Measurements from ENCODE around the gene BEST1.

The BEST1 gene

DNA sequence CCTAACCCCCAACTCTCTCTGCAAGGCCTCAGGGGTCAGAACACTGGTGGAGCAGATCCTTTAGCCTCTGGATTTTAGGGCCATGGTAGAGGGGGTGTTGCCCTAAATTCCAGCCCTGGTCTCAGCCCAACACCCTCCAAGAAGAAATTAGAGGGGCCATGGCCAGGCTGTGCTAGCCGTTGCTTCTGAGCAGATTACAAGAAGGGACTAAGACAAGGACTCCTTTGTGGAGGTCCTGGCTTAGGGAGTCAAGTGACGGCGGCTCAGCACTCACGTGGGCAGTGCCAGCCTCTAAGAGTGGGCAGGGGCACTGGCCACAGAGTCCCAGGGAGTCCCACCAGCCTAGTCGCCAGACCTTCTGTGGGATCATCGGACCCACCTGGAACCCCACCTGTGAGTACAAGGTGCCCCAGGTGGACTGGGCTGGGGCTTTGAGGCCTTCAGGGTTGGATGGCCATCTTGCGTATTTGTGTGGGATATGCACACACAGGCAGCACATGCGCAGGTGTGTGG, at the start of gene BEST1:
BEST1 (plus strand) TSS at position 317 of the 513 bp plus-strand sequence. CDS start 1,456 bp downstream, outside the sequence.
- DNase-seq = no peak
- H3K27ac ChIP-seq (ENCODE audit: low read length) = peak within 1 kb of the TSS; percentile 28; the same call in 1 of the 2 replicates
- no peaks in the 10 kb centered on the region for H3K9me3 ChIP-seq (replicated peaks; ENCODE audit: insufficient read depth, low read length)
- no peak for TF ChIP-seq EZH2 (optimal IDR thresholded peaks at IDR 0.05; ENCODE audit: low read depth, low read length)
- H3K4me2 ChIP-seq (ENCODE audit: low read depth, low read length) = no peak within 1 kb of the TSS
- H3K79me2 ChIP-seq (ENCODE audit: low read length) = no peaks in the 10 kb centered on the region
- H3K9me2 ChIP-seq (replicated peaks; ENCODE audit: insufficient read depth, low read length) = no peaks in the 10 kb centered on the region
- peak within 1 kb of the TSS; percentile 35; the same call in 1 of the 2 replicates for H2AFZ ChIP-seq (ENCODE audit: low read length)
- no peaks in the 10 kb centered on the region for H3K36me3 ChIP-seq (replicated peaks; ENCODE audit: insufficient read depth, low read length)
- H3K9ac ChIP-seq (ENCODE audit: low read length) = no peak within 1 kb of the TSS
- no peak within 1 kb of the TSS for H3K4me3 ChIP-seq (ENCODE audit: low read length)
- H4K20me1 ChIP-seq (ENCODE audit: insufficient read depth, low read length) = no peaks in the 10 kb centered on the region
- peaks cover 6% of the 10 kb centered on the region for H3K27me3 ChIP-seq (replicated peaks; ENCODE audit: insufficient read depth, low read length)
- H3F3A ChIP-seq (ENCODE audit: insufficient read depth, low read length) = no peaks in the 10 kb centered on the region
- H3K4me1 ChIP-seq (ENCODE audit: low read length) = peaks cover 4% of the 10 kb centered on the region; the same call in 1 of the 2 replicates

- H3K36me3 ChIP-seq (replicated peaks; ENCODE audit: insufficient read depth, low read length) = no peaks in the 10 kb centered on the region
- no peaks in the 10 kb centered on the region for H3K9me3 ChIP-seq (replicated peaks; ENCODE audit: insufficient read depth, low read length)
- H2AFZ ChIP-seq (ENCODE audit: low read length) = no peak overlapping the region
- no peaks in the 10 kb centered on the region for H3K79me2 ChIP-seq (ENCODE audit: low read length)
- no peak overlapping the region for H3K9ac ChIP-seq (ENCODE audit: low read length)
- no peaks in the 10 kb centered on the region for H3F3A ChIP-seq (ENCODE audit: insufficient read depth, low read length)
- H3K4me2 ChIP-seq (ENCODE audit: low read depth, low read length) = no peak overlapping the region
- no peak overlapping the region for H3K27ac ChIP-seq (ENCODE audit: low read length)
- H4K20me1 ChIP-seq (ENCODE audit: insufficient read depth, low read length) = no peaks in the 10 kb centered on the region
- no peak for DNase-seq
- no peak overlapping the region for H3K4me3 ChIP-seq (ENCODE audit: low read length)
- TF ChIP-seq EZH2 (optimal IDR thresholded peaks at IDR 0.05; ENCODE audit: low read depth, low read length) = no peak
- TF ChIP-seq, protein P1, sequence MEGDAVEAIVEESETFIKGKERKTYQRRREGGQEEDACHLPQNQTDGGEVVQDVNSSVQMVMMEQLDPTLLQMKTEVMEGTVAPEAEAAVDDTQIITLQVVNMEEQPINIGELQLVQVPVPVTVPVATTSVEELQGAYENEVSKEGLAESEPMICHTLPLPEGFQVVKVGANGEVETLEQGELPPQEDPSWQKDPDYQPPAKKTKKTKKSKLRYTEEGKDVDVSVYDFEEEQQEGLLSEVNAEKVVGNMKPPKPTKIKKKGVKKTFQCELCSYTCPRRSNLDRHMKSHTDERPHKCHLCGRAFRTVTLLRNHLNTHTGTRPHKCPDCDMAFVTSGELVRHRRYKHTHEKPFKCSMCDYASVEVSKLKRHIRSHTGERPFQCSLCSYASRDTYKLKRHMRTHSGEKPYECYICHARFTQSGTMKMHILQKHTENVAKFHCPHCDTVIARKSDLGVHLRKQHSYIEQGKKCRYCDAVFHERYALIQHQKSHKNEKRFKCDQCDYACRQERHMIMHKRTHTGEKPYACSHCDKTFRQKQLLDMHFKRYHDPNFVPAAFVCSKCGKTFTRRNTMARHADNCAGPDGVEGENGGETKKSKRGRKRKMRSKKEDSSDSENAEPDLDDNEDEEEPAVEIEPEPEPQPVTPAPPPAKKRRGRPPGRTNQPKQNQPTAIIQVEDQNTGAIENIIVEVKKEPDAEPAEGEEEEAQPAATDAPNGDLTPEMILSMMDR (IDR thresholded peaks at IDR 0.05; ENCODE audit: low read length) = no peak
- no peaks in the 10 kb centered on the region for H3K9me2 ChIP-seq (replicated peaks; ENCODE audit: insufficient read depth, low read length)
- peaks cover 4% of the 10 kb centered on the region; the same call in 1 of the 2 replicates for H3K4me1 ChIP-seq (ENCODE audit: low read length)
- peaks cover 6% of the 10 kb centered on the region; the same call in 1 of the 2 replicates for H3K27me3 ChIP-seq (replicated peaks; ENCODE audit: insufficient read depth, low read length)
Measured at GRCh38 chr11:61901397-61901796, 48.8 kb upstream of the BEST1 start.

DNA sequence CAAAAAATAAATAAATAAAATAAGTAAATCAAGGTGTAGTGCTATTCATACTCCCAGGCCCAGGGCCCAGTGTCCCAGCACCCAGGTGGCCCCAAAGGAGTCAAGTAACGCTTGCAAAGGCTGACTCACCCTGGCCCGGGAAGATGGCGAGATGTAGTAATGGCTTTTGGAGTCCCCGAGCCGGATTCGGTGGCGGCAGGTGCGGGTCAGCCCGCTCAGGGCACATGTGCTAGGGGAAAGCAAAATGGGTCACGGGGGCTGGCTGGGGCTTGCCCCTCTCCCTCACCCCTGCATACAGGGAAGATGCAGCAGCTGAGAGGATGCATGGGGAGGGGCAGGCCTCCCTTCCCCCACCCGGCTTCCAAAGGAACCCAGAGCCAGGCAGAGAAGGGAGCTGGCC, 47.8 kb upstream of the BEST1 start:
- H3K4me2 ChIP-seq (ENCODE audit: low read depth, low read length) = no peak overlapping the region
- no peaks in the 10 kb centered on the region for H3K9me2 ChIP-seq (replicated peaks; ENCODE audit: insufficient read depth, low read length)
- DNase-seq = no peak
- H3K9ac ChIP-seq (ENCODE audit: low read length) = no peak overlapping the region
- no peaks in the 10 kb centered on the region for H3K79me2 ChIP-seq (ENCODE audit: low read length)
- no peaks in the 10 kb centered on the region for H4K20me1 ChIP-seq (ENCODE audit: insufficient read depth, low read length)
- H3K36me3 ChIP-seq (replicated peaks; ENCODE audit: insufficient read depth, low read length) = no peaks in the 10 kb centered on the region
- TF ChIP-seq, protein P1 (IDR thresholded peaks at IDR 0.05; ENCODE audit: low read length) = no peak
- no peak for TF ChIP-seq EZH2 (optimal IDR thresholded peaks at IDR 0.05; ENCODE audit: low read depth, low read length)
- H3F3A ChIP-seq (ENCODE audit: insufficient read depth, low read length) = no peaks in the 10 kb centered on the region
- no peak overlapping the region for H3K4me3 ChIP-seq (ENCODE audit: low read length)
- H3K4me1 ChIP-seq (ENCODE audit: low read length) = peaks cover 4% of the 10 kb centered on the region; the same call in 1 of the 2 replicates
- no peak overlapping the region for H3K27ac ChIP-seq (ENCODE audit: low read length)
- no peak overlapping the region for H2AFZ ChIP-seq (ENCODE audit: low read length)
- H3K9me3 ChIP-seq (replicated peaks; ENCODE audit: insufficient read depth, low read length) = no peaks in the 10 kb centered on the region
- peaks cover 3% of the 10 kb centered on the region; the same call in 1 of the 2 replicates for H3K27me3 ChIP-seq (replicated peaks; ENCODE audit: insufficient read depth, low read length)

DNA sequence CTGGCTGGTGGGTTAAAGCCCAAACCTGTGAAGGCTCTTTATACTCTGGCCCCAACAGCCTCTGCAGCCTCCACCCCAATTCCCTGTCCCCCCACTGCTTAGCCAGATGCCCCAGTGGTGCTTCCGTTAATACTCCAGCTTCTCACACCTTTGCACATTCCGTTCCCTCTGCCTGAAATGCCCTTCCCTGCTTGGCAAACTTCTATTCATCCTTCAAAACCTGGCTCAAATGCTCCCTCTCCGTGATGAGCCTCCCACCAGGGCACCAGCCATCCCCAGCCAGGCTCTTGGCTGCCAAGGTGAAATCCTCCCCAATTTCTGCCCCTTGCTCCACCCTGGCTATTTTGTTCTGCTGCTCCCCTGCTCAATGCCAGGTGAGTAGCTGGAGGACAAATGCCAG, 46.3 kb upstream of the BEST1 start:
- no peak for DNase-seq
- Histone ChIP-seq H3K9ac (ENCODE audit: low read length) (no peak overlapping the region), H3K27ac (ENCODE audit: low read length) (no peak overlapping the region), H3K4me1 (ENCODE audit: low read length) (peaks cover 10% of the 10 kb centered on the region), H3K9me3 (replicated peaks; ENCODE audit: insufficient read depth, low read length) (no peaks in the 10 kb centered on the region), H2AFZ (ENCODE audit: low read length) (0 out of 2 replicates have a peak overlapping the region, but pooled peaks have one; percentile 41), H3K4me2 (ENCODE audit: low read depth, low read length) (0 out of 2 replicates have a peak overlapping the region, but pooled peaks have one; percentile 15), H3K4me3 (ENCODE audit: low read length) (no peak overlapping the region), H3F3A (ENCODE audit: insufficient read depth, low read length) (no peaks in the 10 kb centered on the region), H3K27me3 (replicated peaks; ENCODE audit: insufficient read depth, low read length) (peaks cover 3% of the 10 kb centered on the region; the same call in 1 of the 2 replicates), H3K36me3 (replicated peaks; ENCODE audit: insufficient read depth, low read length) (no peaks in the 10 kb centered on the region), H4K20me1 (ENCODE audit: insufficient read depth, low read length) (no peaks in the 10 kb centered on the region), H3K79me2 (ENCODE audit: low read length) (no peaks in the 10 kb centered on the region), H3K9me2 (replicated peaks; ENCODE audit: insufficient read depth, low read length) (no peaks in the 10 kb centered on the region)
- no peak for TF ChIP-seq EZH2 (optimal IDR thresholded peaks at IDR 0.05; ENCODE audit: low read depth, low read length)
- TF ChIP-seq, protein P1 (IDR thresholded peaks at IDR 0.05; ENCODE audit: low read length) = no peak
- no peak for TF ChIP-seq EZH2phosphoT487 (IDR thresholded peaks at IDR 0.05; ENCODE audit: low read length)
